ENCODE measurements around the gene ZNF547.

Gene ZNF547

GRCh38 chr19:57362997-57363687, at the start of gene ZNF547, which contains the start of gene TRAPPC2B:
Gene ZNF547 (plus strand): TSS chr19:57363551. CDS start chr19:57368556, 5,005 bp downstream.
Gene TRAPPC2B (plus strand): TSS chr19:57363551. CDS start chr19:57364834, 1,283 bp downstream.
- peak; percentile 97 for DNase-seq (ENCODE audit: low read depth)

DNA sequence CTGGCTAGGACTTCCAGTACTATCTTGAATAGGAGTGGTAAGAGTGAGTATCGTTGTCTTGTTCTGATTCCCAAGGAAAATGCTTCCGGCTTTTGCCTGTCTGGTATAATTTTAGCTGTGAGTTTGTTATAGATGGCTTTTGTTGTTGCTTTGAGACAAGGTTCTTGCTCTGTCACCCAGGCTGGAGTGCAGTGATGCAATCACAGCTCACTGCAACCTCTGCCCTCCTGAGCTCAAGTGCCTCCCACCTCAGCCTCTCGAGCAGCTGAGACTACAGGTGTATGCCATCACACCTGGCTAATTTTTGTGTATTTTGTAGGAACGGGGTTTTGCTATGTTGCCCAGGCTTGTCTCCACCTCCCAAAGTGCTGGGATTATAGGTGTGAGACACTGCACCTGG, 49.2 kb upstream of the ZNF547 start:
- no peak for DNase-seq (ENCODE audit: low read depth)

DNA sequence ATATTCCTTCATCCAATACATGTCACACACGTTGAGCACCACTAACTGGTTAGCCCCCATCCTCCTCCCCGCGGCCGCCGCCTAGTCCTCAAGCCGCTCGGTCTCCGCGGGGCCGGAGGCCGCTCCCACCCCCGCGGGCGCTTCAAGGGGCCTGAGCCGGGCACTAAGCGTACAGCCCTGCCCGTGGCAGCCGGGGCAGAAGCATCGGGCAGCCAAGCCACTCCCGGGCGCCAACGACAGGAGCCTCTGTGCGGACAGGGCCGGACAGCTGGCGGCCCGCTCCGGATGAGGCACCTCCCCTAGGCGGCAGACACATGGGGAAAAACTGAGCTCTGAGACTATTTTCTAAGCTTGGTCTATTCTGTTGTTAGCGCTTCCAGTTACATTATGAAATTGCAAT, 45.8 kb upstream of the ZNF547 start:
- DNase-seq (ENCODE audit: low read depth), result no peak

GRCh38 chr19:57319869-57320179, 43.5 kb upstream of the ZNF547 start:
- no peak for DNase-seq (ENCODE audit: low read depth)

GRCh38 chr19:57320180-57321084, 42.9 kb upstream of the ZNF547 start, which contains the start of gene ZNF543:
Gene ZNF543 (plus strand): TSS chr19:57320472. CDS start chr19:57320854, 382 bp downstream.
- peak; percentile 84 for DNase-seq (ENCODE audit: low read depth)

DNA sequence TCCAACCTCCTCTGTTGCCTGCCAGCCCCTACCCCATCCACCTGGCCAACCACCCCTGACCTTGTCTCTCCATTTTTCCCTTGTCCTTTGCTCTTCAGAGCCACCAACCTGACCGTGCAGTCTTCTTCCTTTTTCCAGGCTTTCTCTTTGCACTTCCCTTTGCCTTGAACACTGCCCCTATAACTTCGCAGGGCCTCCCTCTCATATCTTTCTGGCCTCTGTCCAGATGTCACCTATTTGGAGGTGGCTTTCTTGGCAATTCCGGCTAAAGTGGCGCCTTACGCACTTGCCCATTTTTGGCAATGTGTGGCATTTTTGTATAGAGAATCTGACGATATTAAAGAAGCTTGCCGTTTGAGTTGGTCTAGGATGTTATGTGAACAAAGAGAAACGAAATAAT, 42.2 kb upstream of the ZNF547 start:
- DNase-seq (ENCODE audit: low read depth), result no peak

DNA sequence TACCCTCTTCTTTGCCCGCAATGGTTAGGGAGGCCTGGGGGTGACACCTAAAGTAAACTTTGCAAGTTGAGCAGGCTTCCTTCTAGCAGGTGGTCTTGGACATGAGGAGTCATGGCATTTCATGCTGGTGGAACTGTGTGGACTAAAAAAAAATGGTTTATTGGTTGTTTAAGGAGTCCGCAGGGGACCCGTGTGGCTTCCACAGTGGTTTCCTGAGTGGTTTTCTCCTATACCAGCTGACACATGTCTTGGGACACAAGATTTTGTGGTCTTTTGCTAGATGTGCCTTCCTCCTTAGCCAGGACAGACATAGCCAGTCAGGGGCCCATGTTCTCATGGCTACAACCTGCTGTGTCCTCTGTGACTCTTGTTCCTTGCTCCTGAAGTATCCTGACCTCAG, 41.6 kb upstream of the ZNF547 start:
- DNase-seq (ENCODE audit: low read depth), result no peak

DNA sequence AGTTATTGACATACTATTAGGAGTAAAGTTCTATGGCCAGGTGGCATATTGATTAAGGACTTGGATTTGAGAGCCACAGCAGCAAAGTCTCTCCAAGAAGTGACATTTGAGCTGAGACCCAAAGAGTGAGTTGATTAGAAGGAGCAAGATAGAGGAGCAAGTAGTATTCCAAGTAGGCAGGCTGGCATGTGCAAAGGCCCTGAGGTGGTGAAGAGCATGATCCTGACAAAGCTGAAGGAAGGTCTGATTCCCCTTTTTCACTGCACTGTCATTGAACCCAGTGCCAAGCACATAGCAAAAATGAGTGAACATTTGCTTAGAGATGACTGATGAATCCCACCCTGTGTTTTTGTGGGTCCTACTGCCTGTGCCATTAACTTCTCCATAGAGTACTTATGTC, 38.4 kb upstream of the ZNF547 start:
- no peak for DNase-seq (ENCODE audit: low read depth)

DNA sequence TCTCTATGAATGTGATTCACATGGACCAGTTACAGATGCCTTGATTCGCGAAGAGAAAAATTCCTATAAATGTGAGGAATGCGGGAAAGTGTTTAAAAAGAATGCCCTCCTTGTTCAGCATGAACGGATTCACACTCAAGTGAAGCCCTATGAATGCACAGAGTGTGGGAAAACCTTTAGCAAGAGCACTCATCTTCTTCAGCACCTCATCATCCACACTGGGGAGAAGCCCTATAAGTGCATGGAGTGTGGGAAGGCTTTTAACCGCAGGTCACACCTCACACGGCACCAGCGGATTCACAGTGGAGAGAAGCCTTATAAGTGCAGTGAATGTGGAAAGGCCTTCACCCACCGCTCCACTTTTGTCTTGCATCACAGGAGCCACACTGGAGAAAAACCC, 35.4 kb upstream of the ZNF547 start:
- no peak for DNase-seq (ENCODE audit: low read depth)

DNA sequence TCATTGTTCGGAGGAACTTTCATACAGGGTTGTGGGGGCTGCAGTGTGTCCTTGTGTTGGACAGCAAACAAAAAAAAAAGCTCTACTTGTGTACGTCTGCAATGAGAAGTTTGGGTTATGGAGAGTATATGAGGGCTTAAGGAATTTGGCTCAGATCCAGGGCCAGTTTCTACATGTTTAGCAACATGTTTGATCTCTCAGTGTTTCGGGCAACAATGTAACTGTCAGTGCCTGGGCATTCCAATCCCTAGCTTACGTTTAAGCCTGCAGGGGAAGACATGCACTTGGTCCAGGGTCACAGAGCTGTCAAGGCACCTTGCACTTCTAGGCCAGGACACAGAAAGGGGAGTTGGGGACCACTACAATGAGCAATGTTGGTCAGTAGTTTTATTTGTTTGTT, 29.2 kb upstream of the ZNF547 start:
- no peak for DNase-seq (ENCODE audit: low read depth)

- DNase-seq (ENCODE audit: low read depth), result no peak
These were observed 24.5 kb upstream of the ZNF547 start for GRCh38 chr19:57338877-57339276.

- no peak for DNase-seq (ENCODE audit: low read depth)
These were observed 20.8 kb upstream of the ZNF547 start for GRCh38 chr19:57342582-57342981.

DNA sequence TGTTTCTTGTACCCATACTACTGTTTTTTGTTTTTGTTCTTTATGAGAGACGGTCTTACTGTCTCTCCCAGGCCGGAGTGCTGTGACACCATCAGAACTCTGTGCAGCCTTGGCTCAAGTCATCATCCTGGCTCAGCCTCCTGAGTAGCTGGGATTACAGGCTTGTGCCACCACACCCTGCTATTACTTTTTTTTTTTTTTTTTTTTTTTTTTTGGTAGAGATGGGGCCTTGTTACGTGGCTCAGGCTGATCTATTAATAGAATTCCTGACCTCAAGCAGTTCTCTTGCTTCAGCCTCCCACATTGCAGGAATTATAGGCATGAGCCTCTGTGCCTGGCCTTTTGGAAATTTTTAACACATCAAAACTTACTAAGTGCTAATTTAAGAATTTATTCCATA, 15.2 kb upstream of the ZNF547 start:
- DNase-seq (ENCODE audit: low read depth), result no peak

- peak; percentile 65 for DNase-seq (ENCODE audit: low read depth)
These were observed 12.2 kb upstream of the ZNF547 start, which contains the start of gene ZNF304 for GRCh38 chr19:57350877-57351805. Gene ZNF304 (plus strand): TSS chr19:57351271. CDS start chr19:57351665, 394 bp downstream.

DNA sequence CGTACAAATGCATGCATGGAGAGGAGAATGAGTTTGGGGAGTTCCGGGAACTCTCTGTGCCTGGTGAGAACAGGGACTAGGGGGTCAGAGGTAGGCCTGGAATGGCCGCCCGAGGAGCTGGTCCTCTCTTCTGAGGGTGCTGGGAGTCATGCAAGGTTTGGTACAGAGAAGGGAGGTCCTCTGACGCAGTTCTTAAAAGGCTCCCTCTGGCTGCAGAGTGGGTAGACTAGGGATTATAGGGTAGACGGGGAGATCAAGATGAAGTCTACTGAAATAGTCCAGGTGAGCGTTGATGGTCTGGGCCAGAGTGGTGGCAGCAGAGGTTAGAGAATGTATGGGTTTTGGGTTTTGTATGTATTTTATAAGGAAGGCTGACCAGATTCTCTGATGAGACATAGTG, 11.5 kb upstream of the ZNF547 start:
- DNase-seq (ENCODE audit: low read depth), result no peak

DNA sequence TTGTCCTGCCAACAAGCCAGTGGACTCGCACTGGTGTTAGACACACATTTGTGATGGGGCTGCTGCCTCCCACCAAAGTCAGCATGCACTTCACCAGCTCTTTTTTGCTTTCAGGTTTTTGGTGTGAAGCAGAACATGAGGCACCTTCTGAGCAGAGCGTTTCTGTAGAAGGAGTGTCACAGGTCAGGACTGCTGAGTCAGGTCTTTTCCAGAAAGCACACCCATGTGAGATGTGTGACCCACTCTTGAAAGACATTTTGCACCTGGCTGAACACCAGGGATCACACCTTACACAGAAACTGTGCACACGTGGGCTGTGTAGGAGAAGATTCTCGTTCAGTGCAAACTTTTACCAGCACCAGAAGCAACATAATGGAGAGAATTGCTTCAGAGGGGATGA, 7.4 kb upstream of the ZNF547 start:
- no peak for DNase-seq (ENCODE audit: low read depth)

- DNase-seq (ENCODE audit: low read depth), result no peak
These were observed 5.9 kb upstream of the ZNF547 start for GRCh38 chr19:57357406-57357805.

DNA sequence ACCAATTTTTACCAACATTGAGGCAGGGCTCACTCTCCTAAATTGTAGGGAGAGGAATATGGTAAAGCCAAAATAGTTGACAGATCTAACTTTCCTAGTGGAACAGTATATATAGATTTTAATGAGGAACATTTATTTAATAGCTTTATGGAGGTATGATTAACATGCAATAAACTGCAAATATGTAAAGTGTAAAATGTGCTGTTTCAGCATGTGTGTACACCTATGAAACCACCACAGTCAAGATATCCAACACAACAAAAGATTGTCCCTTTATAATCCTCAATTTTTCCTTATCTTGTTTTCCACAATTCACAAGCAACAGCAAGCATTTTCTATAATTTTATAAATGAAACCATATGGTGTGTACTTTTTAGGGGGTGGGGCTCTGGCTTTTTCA, 4.1 kb upstream of the ZNF547 start:
- DNase-seq (ENCODE audit: low read depth), result no peak

DNA sequence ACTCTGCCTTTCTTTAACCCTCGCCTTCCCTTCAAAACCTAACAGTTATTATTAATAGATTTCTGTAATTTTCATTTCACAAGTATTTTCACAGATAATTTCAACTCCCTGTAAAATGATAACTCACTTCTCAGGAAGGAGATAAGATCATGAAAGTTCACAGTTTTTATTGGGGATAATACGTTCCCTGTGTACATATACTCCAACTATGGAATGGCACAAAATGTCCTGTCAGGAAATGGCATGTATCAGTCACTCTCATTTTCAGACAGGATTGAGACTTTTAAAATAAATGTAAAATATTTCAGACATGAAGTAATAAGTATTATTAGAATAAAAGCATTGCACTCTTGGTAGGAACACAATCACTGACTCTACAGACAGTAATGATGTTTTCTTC, 932 bp upstream of the ZNF547 start:
- no peak for DNase-seq (ENCODE audit: low read depth)

DNA sequence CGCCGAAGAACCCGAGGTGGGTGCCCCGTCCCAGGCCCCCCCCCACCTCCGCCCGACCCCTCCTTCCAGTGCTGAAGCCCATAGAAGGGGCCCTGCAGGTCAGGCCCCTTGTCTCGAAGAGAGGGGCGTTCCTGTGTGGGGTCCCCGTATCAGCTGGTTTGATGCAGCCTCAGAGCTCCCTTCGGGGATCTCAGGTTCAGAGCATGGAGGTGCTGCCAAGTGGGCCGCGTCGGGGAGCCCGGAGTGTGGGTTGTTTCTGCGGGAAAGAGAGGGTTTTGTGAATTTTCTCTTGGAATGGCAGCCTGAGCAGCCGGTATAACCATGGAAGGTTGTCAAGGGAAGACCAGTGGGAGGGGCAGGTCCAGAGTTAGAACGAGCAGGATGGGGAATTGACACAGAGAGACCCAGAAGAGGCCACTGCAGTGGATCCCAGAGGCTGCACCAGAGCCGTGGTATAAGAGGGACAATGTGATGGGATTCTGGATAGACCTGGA, 384 bp downstream of the ZNF547 start:
- no peak for DNase-seq (ENCODE audit: low read depth)

GRCh38 chr19:57366776-57367175, 3.4 kb downstream of the ZNF547 start:
- DNase-seq (ENCODE audit: low read depth), result no peak

DNA sequence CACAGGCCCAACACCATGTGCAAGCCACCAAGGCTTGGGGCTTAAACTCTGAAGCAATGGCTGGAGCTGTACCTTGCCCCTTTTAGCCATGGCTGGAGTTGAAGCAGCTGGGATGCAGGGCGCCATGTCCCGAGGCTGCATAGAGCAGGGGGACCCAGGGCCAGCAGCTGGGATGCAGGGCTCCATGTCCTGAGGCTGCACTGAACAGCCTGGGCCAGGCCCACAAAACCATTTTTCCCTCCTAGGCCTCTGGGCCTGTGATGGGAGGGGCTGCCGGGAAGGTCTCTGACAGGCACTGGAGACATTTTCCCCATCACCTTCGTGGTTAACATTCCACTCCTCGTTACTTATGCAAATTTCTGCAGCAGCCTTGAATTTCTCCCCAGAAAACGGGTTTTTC, 10.8 kb downstream of the ZNF547 start:
- DNase-seq (ENCODE audit: low read depth), result no peak

Data from activated T-helper 9 cell treated with anti-CD3 and anti-CD28 coated beads, Interleukin-2, amount 50 U/mL, for 16 hours (primary cell).